ENCODE data around the gene SMIM32. TPM values are rescaled to one million over a fixed set of nuclear protein-coding genes. Genes with fewer than 3 reads are reported as not detected.

The SMIM32 gene
- total and polyA plus RNA-seq, 4 donors, result 0.48 TPM; not detected in 3

- Histone ChIP-seq H3K9ac (ENCODE audit: insufficient read depth in 1 of 2, low read length in 2 of 2) (no peak overlapping the region), H3K4me1 (ENCODE audit: control insufficient read depth in 5 of 5, insufficient read depth in 5 of 5, low read length in 5 of 5) (peaks cover 0 to 32% (median 3%) of the 10 kb centered on the region in 5 donors), H3K36me3 (ENCODE audit: control insufficient read depth in 4 of 4, insufficient read depth in 4 of 4, low read length in 4 of 4) (no peaks in the 10 kb centered on the region), H3K27me3 (ENCODE audit: control insufficient read depth in 3 of 3, insufficient read depth in 3 of 3, low read length in 2 of 3) (no peaks in the 10 kb centered on the region), H3K4me3 (no peak overlapping the region), H3K9me3 (ENCODE audit: control insufficient read depth in 4 of 4, insufficient read depth in 3 of 4, low read length in 3 of 4) (no peaks in the 10 kb centered on the region), H3K27ac (ENCODE audit: low read depth in 1 of 2, low read length in 1 of 2) (no peak overlapping the region)
- ATAC-seq (ENCODE audit: insufficient read depth, low FRiP score) (no peak), DNase-seq (no peak)
- WGBS, 2 donors, result 79 to 85% methylated on average over 6 of the region's 6 CpGs
- TF ChIP-seq CTCF (IDR thresholded peaks at IDR 0.05; ENCODE audit: control extremely low read depth, extremely low read depth), result no peak
Observed at GRCh38 chr5:136143312-136143711, 49.6 kb downstream of the SMIM32 start.

DNA sequence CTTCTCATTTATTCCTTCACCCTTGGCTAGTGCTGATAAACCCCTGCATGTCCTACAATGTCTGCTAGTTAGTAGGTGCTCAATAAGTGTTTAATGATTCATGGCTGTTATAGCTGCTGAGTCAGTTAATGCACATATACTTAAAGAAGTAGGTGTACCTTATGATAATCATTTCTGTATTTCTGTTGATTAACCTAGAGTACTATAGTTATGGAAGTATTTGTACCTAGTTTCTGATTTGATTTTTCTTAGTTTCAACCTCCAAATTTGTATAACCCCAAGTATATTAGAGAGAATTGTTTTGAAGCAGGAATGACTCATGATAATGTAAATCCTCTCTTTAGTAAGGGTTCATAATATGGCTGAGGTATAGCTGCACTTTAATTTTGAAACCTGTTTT is 51.4 kb downstream of the SMIM32 start:
- Histone ChIP-seq H3K9ac (ENCODE audit: insufficient read depth in 1 of 2, low read length in 2 of 2) (no peak overlapping the region), H3K27me3 (ENCODE audit: control insufficient read depth in 3 of 3, insufficient read depth in 3 of 3, low read length in 2 of 3) (no peaks in the 10 kb centered on the region), H3K36me3 (ENCODE audit: control insufficient read depth in 4 of 4, insufficient read depth in 4 of 4, low read length in 4 of 4) (no peaks in the 10 kb centered on the region), H3K27ac (ENCODE audit: low read depth in 1 of 2, low read length in 1 of 2) (no peak overlapping the region), H3K4me3 (no peak overlapping the region), H3K9me3 (ENCODE audit: control insufficient read depth in 4 of 4, insufficient read depth in 3 of 4, low read length in 3 of 4) (no peaks in the 10 kb centered on the region), H3K4me1 (ENCODE audit: control insufficient read depth in 5 of 5, insufficient read depth in 5 of 5, low read length in 5 of 5) (peaks cover 0 to 41% (median 3%) of the 10 kb centered on the region in 5 donors)
- ATAC-seq (ENCODE audit: insufficient read depth, low FRiP score), result no peak
- DNase-seq, result no peak
- TF ChIP-seq CTCF (IDR thresholded peaks at IDR 0.05; ENCODE audit: control extremely low read depth, extremely low read depth), result no peak

Other genes with a start within 250 kb of the SMIM32 start
- gene LECT2, start 238.2 kb downstream of the SMIM32 start, total RNA-seq, result not detected
- not detected for gene LECT2, start 238.2 kb downstream of the SMIM32 start, polyA plus RNA-seq
- gene TGFBI, start 164.2 kb downstream of the SMIM32 start, total RNA-seq, result 100 to 1,000 TPM in 1 of 2 donors, 10 to 100 TPM in 1; 96.4 to 146 TPM
- 100 to 1,000 TPM; 100 to 122 TPM for gene TGFBI, start 164.2 kb downstream of the SMIM32 start, polyA plus RNA-seq
- gene SMAD5, start 60.3 kb downstream of the SMIM32 start, total RNA-seq, result 10 to 100 TPM; 44.2 to 67.0 TPM
- gene SMAD5, start 60.3 kb downstream of the SMIM32 start, polyA plus RNA-seq, result 1 to 10 TPM; 8.8 to 9.0 TPM
- gene TRPC7, start 172.4 kb upstream of the SMIM32 start, total RNA-seq, result not detected
- not detected for gene TRPC7, start 172.4 kb upstream of the SMIM32 start, polyA plus RNA-seq

All from lung (tissue), 12 donors.